ENCODE data around the gene RBPJ.

Gene RBPJ

GRCh38 chr4:26275281-26275680, 45.5 kb upstream of the RBPJ start:
- no peak for TF ChIP-seq POLR2AphosphoS5 (IDR thresholded peaks at IDR 0.05; ENCODE audit: low read depth, low read length)
- no peak for TF ChIP-seq SIN3A (IDR thresholded peaks at IDR 0.05; ENCODE audit: borderline replicate concordance, insufficient read depth, low read length)
- no peak for TF ChIP-seq TAF1 (IDR thresholded peaks at IDR 0.05; ENCODE audit: borderline replicate concordance, insufficient read depth, low read length)
- no peak for TF ChIP-seq REST (IDR thresholded peaks at IDR 0.05; ENCODE audit: insufficient read depth in 1 of 2, low read depth in 2 of 2, low read length in 2 of 2)
- no peak for TF ChIP-seq FOXP2 (optimal IDR thresholded peaks at IDR 0.05; ENCODE audit: borderline replicate concordance, extremely low read depth, extremely low read length, insufficient read depth)

GRCh38 chr4:26279446-26279845, 41.4 kb upstream of the RBPJ start:
- TF ChIP-seq REST (IDR thresholded peaks at IDR 0.05; ENCODE audit: insufficient read depth in 1 of 2, low read depth in 2 of 2, low read length in 2 of 2) (no peak), SIN3A (IDR thresholded peaks at IDR 0.05; ENCODE audit: borderline replicate concordance, insufficient read depth, low read length) (no peak), POLR2AphosphoS5 (IDR thresholded peaks at IDR 0.05; ENCODE audit: low read depth, low read length) (no peak), FOXP2 (optimal IDR thresholded peaks at IDR 0.05; ENCODE audit: borderline replicate concordance, extremely low read depth, extremely low read length, insufficient read depth) (no peak), TAF1 (IDR thresholded peaks at IDR 0.05; ENCODE audit: borderline replicate concordance, insufficient read depth, low read length) (no peak)

GRCh38 chr4:26281881-26282280, 38.9 kb upstream of the RBPJ start:
- TF ChIP-seq FOXP2 (optimal IDR thresholded peaks at IDR 0.05; ENCODE audit: borderline replicate concordance, extremely low read depth, extremely low read length, insufficient read depth): no peak
- no peak for TF ChIP-seq TAF1 (IDR thresholded peaks at IDR 0.05; ENCODE audit: borderline replicate concordance, insufficient read depth, low read length)
- no peak for TF ChIP-seq REST (IDR thresholded peaks at IDR 0.05; ENCODE audit: insufficient read depth in 1 of 2, low read depth in 2 of 2, low read length in 2 of 2)
- no peak for TF ChIP-seq POLR2AphosphoS5 (IDR thresholded peaks at IDR 0.05; ENCODE audit: low read depth, low read length)
- no peak for TF ChIP-seq SIN3A (IDR thresholded peaks at IDR 0.05; ENCODE audit: borderline replicate concordance, insufficient read depth, low read length)

DNA sequence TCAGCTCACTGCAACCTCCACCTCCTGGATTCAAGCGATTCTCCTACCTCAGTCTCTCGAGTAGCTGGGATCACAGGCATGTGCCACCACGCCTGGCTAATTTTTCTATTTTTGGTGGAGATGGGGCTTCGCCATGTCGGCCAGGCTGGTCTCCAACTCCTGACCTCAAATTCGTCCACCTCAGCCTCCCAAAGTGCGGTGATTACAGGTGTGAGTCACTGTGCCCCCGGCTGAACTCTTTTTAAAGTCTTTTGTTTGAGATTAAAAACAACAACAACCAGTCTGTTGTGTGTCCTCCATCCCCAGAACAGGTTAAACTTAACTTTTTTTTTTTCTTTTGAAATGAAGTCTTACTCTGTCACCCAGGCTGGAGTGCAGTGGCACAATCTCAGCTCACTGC, 36.3 kb upstream of the RBPJ start:
- TF ChIP-seq REST (IDR thresholded peaks at IDR 0.05; ENCODE audit: insufficient read depth in 1 of 2, low read depth in 2 of 2, low read length in 2 of 2): no peak
- TF ChIP-seq TAF1 (IDR thresholded peaks at IDR 0.05; ENCODE audit: borderline replicate concordance, insufficient read depth, low read length): no peak
- TF ChIP-seq POLR2AphosphoS5 (IDR thresholded peaks at IDR 0.05; ENCODE audit: low read depth, low read length): no peak
- TF ChIP-seq SIN3A (IDR thresholded peaks at IDR 0.05; ENCODE audit: borderline replicate concordance, insufficient read depth, low read length): no peak
- no peak for TF ChIP-seq FOXP2 (optimal IDR thresholded peaks at IDR 0.05; ENCODE audit: borderline replicate concordance, extremely low read depth, extremely low read length, insufficient read depth)

DNA sequence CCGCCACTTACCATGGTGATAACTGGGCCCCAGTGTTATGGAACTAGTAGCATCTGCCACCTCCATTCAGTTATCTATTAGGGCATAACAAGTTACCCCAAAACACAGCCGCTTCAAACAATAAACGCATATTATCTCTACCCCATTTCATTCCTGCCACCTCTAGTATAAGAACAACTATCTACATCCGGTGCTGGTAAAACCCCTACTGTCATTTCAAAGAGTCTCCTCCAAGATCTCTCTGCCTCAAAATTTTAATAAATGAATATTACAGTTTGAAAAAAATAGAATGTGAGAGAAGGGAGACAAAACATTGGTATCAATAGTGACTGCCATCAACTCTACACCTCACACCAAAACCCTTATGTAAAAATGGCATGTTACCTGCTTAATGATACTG, 35.5 kb upstream of the RBPJ start:
- no peak for TF ChIP-seq TAF1 (IDR thresholded peaks at IDR 0.05; ENCODE audit: borderline replicate concordance, insufficient read depth, low read length)
- TF ChIP-seq FOXP2 (optimal IDR thresholded peaks at IDR 0.05; ENCODE audit: borderline replicate concordance, extremely low read depth, extremely low read length, insufficient read depth): no peak
- TF ChIP-seq POLR2AphosphoS5 (IDR thresholded peaks at IDR 0.05; ENCODE audit: low read depth, low read length): no peak
- TF ChIP-seq SIN3A (IDR thresholded peaks at IDR 0.05; ENCODE audit: borderline replicate concordance, insufficient read depth, low read length): no peak
- TF ChIP-seq REST (IDR thresholded peaks at IDR 0.05; ENCODE audit: insufficient read depth in 1 of 2, low read depth in 2 of 2, low read length in 2 of 2): no peak

Measured in PFSK-1 (cell line).